ENCODE data around the gene ARHGEF10L.

ARHGEF10L gene

GRCh38 chr1:17664322-17664721, 124.8 kb downstream of the ARHGEF10L start:
- DNase-seq: no peak

- DNase-seq: no peak
Observed at GRCh38 chr1:17665054-17665453, 125.6 kb downstream of the ARHGEF10L start.

- no peak for DNase-seq
Observed at GRCh38 chr1:17665950-17666720, 126.6 kb downstream of the ARHGEF10L start.

- DNase-seq: no peak
Observed at GRCh38 chr1:17667641-17668040, 128.1 kb downstream of the ARHGEF10L start.

- no peak for DNase-seq
Observed at GRCh38 chr1:17668195-17668594, 128.7 kb downstream of the ARHGEF10L start.

- DNase-seq: no peak
Observed at GRCh38 chr1:17668624-17669175, 129.2 kb downstream of the ARHGEF10L start.

GRCh38 chr1:17669305-17669704, 129.8 kb downstream of the ARHGEF10L start:
- DNase-seq: no peak

- DNase-seq: no peak
Observed at GRCh38 chr1:17669866-17670451, 130.5 kb downstream of the ARHGEF10L start.

- DNase-seq: no peak
Observed at GRCh38 chr1:17670587-17671313, 131.3 kb downstream of the ARHGEF10L start.

- no peak for DNase-seq
Observed at GRCh38 chr1:17671314-17671705, 131.8 kb downstream of the ARHGEF10L start.

GRCh38 chr1:17671741-17672140, 132.2 kb downstream of the ARHGEF10L start:
- DNase-seq: no peak

- no peak for DNase-seq
Observed at GRCh38 chr1:17672226-17672625, 132.7 kb downstream of the ARHGEF10L start.

- DNase-seq: no peak
Observed at GRCh38 chr1:17673329-17674072, 134.0 kb downstream of the ARHGEF10L start.

GRCh38 chr1:17674726-17675500, 135.4 kb downstream of the ARHGEF10L start:
- DNase-seq: no peak

GRCh38 chr1:17675744-17676143, 136.2 kb downstream of the ARHGEF10L start:
- no peak for DNase-seq

- no peak for DNase-seq
Observed at GRCh38 chr1:17676387-17677060, 137.0 kb downstream of the ARHGEF10L start.

GRCh38 chr1:17678011-17678410, 138.5 kb downstream of the ARHGEF10L start:
- DNase-seq: no peak

- no peak for DNase-seq
Observed at GRCh38 chr1:17679856-17680255, 140.4 kb downstream of the ARHGEF10L start.

- no peak for DNase-seq
Observed at GRCh38 chr1:17680308-17680707, 140.8 kb downstream of the ARHGEF10L start.

- DNase-seq: no peak
Observed at GRCh38 chr1:17682400-17682799, 142.9 kb downstream of the ARHGEF10L start.

- no peak for DNase-seq
Observed at GRCh38 chr1:17683598-17683997, 144.1 kb downstream of the ARHGEF10L start.

- no peak for DNase-seq
Observed at GRCh38 chr1:17684810-17685209, 145.3 kb downstream of the ARHGEF10L start.

Data from NCI-H187 treated with DMSO at 0.1 percent for 48 hours (cell line).